CD4-positive, alpha-beta T cell treated with Interleukin-21 for 1 hour (primary cell): Measurements from ENCODE around the gene SETD1A.

Source experiments
- DNase-seq: peaks from one replicate; pipeline ENCODE4 v3.0.0-alpha.2; 2020

Gene SETD1A

DNA sequence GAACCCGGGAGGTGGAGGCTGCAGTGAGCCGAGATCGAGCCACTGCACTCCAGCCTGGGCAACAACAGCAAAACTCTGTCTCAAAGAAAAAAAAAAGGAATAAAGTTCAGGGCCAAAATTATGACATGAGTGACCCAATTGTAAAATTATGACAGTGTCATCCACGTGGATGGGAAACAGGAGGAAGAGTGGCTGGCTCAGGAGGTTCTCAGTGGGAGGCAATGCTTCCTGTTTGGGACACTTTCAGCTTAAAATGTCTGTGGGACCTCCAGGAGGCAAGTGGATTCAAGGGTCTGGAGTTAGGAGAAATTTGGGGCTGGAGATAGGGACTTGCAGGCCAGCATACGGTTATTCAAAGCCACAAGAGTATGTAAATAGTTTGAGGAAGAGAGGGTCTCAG is 67.8 kb downstream of the SETD1A start:
- DNase-seq, result no peak

DNA sequence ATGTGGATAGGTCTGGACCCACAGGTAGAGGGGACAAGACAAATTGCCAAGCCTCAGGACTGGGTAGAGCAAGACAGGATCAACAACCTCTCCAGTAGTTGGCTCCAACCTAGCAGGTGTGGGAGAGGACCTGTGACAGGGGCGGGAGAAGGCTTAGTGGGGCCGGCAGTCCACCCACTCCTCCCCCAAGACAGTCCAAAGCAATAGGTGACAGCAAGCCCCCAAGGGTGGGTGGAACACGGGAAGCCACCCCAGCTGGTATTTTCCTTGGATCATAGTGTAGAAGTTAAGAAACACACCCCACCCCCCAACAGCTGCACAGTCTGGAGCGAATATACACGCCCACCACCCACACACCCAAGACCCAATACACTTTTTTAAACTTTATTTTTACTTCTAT is 71.7 kb downstream of the SETD1A start:
- DNase-seq, result no peak

DNA sequence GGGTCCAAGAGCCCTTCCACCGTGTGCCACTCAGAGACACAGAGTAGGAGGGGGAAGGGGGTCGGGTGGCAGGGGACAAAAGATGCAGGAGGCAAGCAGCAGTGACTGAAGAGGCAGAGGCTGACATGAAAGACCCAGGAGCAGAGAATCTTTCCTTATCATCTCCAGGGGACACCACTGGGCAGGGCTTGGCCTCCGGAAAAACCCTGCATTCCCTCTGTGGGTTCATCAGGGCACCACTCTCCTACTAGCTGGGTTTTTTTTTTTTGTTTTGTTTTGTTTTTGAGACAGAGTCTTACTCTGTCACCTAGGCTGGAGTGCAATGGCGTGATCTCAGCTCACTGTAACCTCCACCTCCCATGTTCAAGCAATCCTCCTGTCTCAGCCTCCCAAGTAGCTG is 73.7 kb downstream of the SETD1A start:
- no peak for DNase-seq

DNA sequence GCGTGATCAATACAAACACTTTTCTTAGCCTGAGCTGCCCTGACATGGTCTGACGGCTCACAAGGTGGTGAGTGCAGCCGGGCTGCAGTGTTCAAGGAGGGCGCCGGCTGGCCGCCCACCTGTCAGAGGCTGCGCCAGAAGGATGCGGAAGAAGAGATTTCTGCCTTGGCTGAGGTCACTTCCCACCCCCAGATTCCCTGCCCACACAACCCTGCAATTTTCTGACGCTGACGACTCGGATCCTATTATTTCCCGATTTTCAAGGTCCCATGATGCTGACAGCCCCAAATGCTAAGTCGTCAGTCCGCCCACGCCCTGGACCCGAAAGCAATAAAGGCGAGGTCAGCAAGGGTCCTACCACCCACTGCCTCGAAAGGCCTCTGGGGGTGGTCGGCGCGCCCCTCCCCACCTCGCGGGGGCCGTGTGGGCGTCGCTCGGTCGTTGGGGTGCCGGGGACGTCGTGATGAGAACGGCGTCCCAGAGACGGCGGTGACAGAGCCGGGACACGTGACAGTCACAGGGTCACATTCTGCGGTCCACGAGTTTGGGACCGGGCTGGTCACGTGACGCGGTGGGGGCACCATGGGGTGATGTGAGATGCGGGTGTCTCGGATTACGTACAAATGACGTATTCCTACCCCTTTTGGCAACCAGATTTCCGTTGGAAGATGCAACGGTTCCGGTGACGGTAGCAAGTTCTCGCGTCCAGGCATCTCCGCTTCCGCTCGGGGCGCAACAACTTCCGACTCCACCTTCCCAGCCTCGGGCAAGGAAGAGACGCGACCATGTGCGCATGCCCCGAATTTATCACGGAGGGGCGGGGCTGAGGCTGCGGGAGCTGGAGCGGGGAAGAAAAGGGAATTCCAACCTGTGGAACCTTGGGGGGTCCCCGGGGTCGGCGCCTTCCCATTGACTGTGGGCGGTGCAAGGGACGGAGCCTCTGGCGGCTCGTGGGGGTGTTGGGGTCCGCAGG is 75.5 kb downstream of the SETD1A start, which contains the start of gene STX4:
Gene STX4 (plus strand): TSS at position 823 of the 973 bp plus-strand sequence. CDS start 248 bp downstream, outside the sequence.
- peak; percentile 99 for DNase-seq

DNA sequence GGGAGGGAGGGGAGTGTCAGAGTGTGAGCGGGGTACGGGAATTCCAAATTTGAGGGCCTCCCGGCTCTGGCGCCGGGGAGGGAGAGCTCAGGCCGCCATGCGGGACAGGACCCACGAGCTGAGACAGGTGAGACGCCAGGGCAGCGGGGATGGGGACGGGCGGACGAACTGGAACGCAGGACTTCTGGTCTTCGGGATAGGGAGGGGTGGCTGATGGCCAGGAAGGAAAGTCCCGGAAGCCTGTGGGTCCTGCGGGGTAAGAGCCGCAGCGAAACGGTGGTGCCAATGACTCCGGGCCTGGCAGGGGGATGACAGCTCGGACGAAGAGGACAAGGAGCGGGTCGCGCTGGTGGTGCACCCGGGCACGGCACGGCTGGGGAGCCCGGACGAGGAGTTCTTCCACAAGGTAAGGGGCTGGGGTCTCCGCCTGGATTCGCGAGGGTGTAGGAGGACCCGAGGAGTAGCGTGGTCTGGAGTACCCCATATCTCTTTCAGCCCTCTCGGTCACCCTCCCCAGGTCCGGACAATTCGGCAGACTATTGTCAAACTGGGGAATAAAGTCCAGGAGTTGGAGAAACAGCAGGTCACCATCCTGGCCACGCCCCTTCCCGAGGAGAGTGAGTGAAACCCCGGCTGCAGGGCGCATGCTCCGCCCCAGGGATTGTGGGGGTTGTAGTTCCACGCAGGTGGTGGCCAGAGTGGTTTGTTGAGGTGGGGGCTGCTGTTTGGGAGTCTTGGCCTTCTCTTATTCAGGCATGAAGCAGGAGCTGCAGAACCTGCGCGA is 76.3 kb downstream of the SETD1A start:
- peak; percentile 86 for DNase-seq
